Stomach smooth muscle (tissue), 2 donors: Measurements from ENCODE around the gene ERC2.
A peak's percentile ranks its signal among the peaks of the same experiment; 100 is the strongest.

Experiments used
- H3K27ac ChIP-seq: one replicate; pipeline ENCODE4 v1.7.0; 2013; ENCODE audit warnings: mild to moderate bottlenecking, low read length, inconsistent platforms
- H3K27me3 ChIP-seq, 2 donors: one replicate each; pipeline ENCODE4 v1.7.0; 2013; ENCODE audit warnings: low read length in 2 of 2; ENCODE audit not compliant: insufficient read depth in 2 of 2, control insufficient read depth in 1 of 2
- H3K36me3 ChIP-seq, 2 donors: one replicate each; pipeline ENCODE4 v1.7.0; 2013; ENCODE audit warnings: low read length in 2 of 2; ENCODE audit not compliant: control insufficient read depth in 2 of 2, insufficient read depth in 2 of 2
- H3K4me1 ChIP-seq: one replicate; pipeline ENCODE4 v1.7.0; 2013; ENCODE audit warnings: low read length; ENCODE audit not compliant: control insufficient read depth, insufficient read depth
- H3K4me3 ChIP-seq, 2 donors: one replicate each; pipeline ENCODE4 v1.7.0; 2013; ENCODE audit warnings: low read length in 2 of 2
- H3K9ac ChIP-seq, 2 donors: one replicate each; pipeline ENCODE4 v1.7.0; 2013; ENCODE audit warnings: low read length in 2 of 2, mild to moderate bottlenecking in 1 of 2
- H3K9me3 ChIP-seq, 2 donors: one replicate each; pipeline ENCODE4 v1.7.0; 2013; ENCODE audit warnings: low read length in 2 of 2; ENCODE audit not compliant: control insufficient read depth in 2 of 2
- donor health status: healthy.
- donor health status: Pancreatic carcinoma.

The ERC2 gene

GRCh38 chr3:55929154-55929869 is 539.0 kb downstream of the ERC2 start:
- H3K36me3 ChIP-seq, result no peaks in the 10 kb centered on the region
- H3K4me1 ChIP-seq, result no peaks in the 10 kb centered on the region
- H3K27ac ChIP-seq, result no peak overlapping the region
- H3K27me3 ChIP-seq, result no peaks in the 10 kb centered on the region
- H3K4me3 ChIP-seq, result no peak overlapping the region
- no peaks in the 10 kb centered on the region for H3K9me3 ChIP-seq
- H3K9ac ChIP-seq, result no peak overlapping the region

DNA sequence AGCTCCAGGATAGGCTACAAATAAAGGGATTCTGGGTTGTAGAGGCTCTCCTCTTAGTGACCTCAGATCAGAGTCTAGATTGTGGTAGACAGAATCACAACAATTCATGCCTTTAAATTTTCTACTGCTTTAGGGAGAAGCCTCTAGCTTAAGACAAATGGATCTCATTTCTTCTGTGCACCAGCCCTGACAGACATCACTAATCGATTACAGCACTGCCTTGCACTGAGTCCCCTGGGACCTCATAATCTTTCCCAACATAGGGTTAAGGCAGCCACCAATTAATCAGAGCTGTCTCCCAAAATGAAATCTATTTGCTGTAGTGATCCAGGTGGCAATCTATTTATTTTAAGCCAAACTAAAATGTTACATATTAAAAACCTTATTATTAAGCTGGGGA is 544.6 kb downstream of the ERC2 start:
- Histone ChIP-seq H3K9ac (no peak overlapping the region), H3K4me3 (no peak overlapping the region), H3K4me1 (no peaks in the 10 kb centered on the region), H3K27ac (no peak overlapping the region), H3K36me3 (no peaks in the 10 kb centered on the region), H3K9me3 (no peaks in the 10 kb centered on the region), H3K27me3 (no peaks in the 10 kb centered on the region)

DNA sequence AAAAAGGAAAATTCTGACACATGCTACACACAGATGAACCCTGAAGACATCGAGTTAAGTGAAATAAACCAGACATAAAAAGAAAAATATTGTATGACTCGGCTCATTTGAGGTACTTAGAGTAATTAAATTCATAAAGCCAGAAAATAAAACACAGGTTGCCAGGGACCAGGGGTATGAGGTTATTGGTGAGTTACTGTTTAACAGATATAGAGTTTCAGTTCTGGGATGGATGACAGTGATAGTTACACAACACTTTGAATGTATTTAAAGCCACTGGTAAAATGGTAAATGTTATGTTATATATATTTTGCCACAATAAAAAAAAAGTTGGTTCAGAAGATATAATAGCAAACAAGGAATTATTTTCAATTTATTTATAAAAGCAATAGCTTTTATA is 545.1 kb downstream of the ERC2 start:
- no peaks in the 10 kb centered on the region for H3K4me1 ChIP-seq
- H3K9ac ChIP-seq, result no peak overlapping the region
- H3K36me3 ChIP-seq, result no peaks in the 10 kb centered on the region
- no peaks in the 10 kb centered on the region for H3K27me3 ChIP-seq
- no peak overlapping the region for H3K27ac ChIP-seq
- H3K4me3 ChIP-seq, result no peak overlapping the region
- no peaks in the 10 kb centered on the region for H3K9me3 ChIP-seq

- no peak overlapping the region for H3K27ac ChIP-seq
- no peaks in the 10 kb centered on the region for H3K36me3 ChIP-seq
- no peaks in the 10 kb centered on the region for H3K9me3 ChIP-seq
- no peaks in the 10 kb centered on the region for H3K27me3 ChIP-seq
- no peaks in the 10 kb centered on the region for H3K4me1 ChIP-seq
- H3K9ac ChIP-seq, result no peak overlapping the region
- H3K4me3 ChIP-seq, result no peak overlapping the region
Observed at GRCh38 chr3:55912880-55913279, 555.4 kb downstream of the ERC2 start.

DNA sequence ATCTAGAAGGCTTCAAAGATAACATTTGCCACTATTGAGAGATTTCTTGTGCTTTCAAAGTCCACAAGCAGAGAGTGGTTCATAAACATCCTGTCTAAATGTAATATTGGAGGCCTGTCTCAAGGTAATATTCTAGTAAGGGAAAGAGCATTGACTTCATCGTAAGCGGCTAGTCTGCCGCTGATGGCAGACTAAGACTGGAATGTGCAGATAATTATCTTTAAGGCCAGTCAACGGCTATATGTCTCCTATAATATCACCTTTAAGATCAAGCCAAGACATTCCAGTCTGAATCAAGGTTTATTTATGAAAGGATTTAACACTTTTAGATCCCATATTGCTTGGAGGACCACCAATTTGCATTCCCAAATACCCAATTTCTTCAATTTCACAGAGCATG is 557.0 kb downstream of the ERC2 start:
- no peaks in the 10 kb centered on the region for H3K36me3 ChIP-seq
- no peaks in the 10 kb centered on the region for H3K4me1 ChIP-seq
- no peak overlapping the region for H3K9ac ChIP-seq
- no peak overlapping the region for H3K4me3 ChIP-seq
- H3K9me3 ChIP-seq, result no peaks in the 10 kb centered on the region
- H3K27ac ChIP-seq, result no peak overlapping the region
- no peaks in the 10 kb centered on the region for H3K27me3 ChIP-seq

- Histone ChIP-seq H3K9me3 (no peaks in the 10 kb centered on the region), H3K4me1 (no peaks in the 10 kb centered on the region), H3K9ac (no peak overlapping the region), H3K27ac (no peak overlapping the region), H3K27me3 (no peaks in the 10 kb centered on the region), H3K4me3 (no peak overlapping the region), H3K36me3 (no peaks in the 10 kb centered on the region)
Observed at GRCh38 chr3:55910543-55910942, 557.7 kb downstream of the ERC2 start.

- H3K27me3 ChIP-seq, result no peaks in the 10 kb centered on the region
Observed at GRCh38 chr3:55909373-55909772, 558.9 kb downstream of the ERC2 start.

DNA sequence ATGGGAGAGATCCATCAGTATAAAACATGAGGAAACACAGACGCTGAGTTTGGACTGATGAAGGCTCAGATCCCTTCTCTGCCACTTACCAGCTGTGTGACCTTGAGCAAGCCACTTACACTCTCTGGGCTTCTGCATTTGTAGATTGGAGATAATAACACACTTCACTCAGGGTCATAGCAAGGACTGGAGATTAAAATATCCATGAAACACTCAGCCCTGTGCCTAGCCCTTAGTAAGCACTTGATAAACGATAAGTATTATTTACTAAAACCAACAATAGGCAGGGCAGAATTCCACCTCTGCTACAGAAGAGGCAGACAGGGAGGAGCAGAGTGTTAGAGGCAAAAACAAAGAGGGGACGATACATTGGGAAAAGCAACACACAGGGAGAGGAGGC is 560.7 kb downstream of the ERC2 start:
- Histone ChIP-seq H3K36me3 (no peaks in the 10 kb centered on the region), H3K27me3 (no peaks in the 10 kb centered on the region), H3K27ac (no peak overlapping the region), H3K4me3 (no peak overlapping the region), H3K4me1 (peaks cover 4% of the 10 kb centered on the region), H3K9ac (no peak overlapping the region), H3K9me3 (no peaks in the 10 kb centered on the region)

More at GRCh38 chr3:55909373-55909772, 558.9 kb downstream of the ERC2 start:
- H3K4me1 ChIP-seq, result no peaks in the 10 kb centered on the region
- no peaks in the 10 kb centered on the region for H3K9me3 ChIP-seq
- H3K9ac ChIP-seq, result no peak overlapping the region
- no peak overlapping the region for H3K4me3 ChIP-seq
- H3K36me3 ChIP-seq, result no peaks in the 10 kb centered on the region
- no peak overlapping the region for H3K27ac ChIP-seq

DNA sequence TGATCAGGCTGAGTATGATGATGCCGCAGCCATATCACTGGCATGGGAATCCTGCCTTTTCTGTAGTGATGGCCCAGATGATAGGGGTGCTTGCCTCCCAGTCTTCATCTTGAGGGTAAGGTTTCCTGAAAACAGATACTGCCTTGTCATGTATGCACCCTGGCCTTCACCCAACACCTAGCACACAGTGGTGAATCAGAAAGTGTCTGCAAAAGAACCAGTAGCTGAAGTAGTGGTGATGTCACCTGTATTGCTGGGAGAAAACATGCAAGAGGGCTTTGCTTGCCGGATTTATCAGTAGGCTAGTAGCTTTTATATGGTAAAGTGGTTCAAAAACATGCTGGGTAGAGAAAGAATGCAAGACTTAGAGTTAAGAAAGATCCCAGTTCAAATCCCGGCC is 561.4 kb downstream of the ERC2 start:
- no peak overlapping the region for H3K27ac ChIP-seq
- no peaks in the 10 kb centered on the region for H3K36me3 ChIP-seq
- H3K27me3 ChIP-seq, result no peaks in the 10 kb centered on the region
- peaks cover 4% of the 10 kb centered on the region for H3K4me1 ChIP-seq
- no peak overlapping the region for H3K4me3 ChIP-seq
- no peak overlapping the region for H3K9ac ChIP-seq
- H3K9me3 ChIP-seq, result no peaks in the 10 kb centered on the region

GRCh38 chr3:55904716-55905115 is 563.6 kb downstream of the ERC2 start:
- no peak overlapping the region for H3K9ac ChIP-seq

GRCh38 chr3:55903680-55904079 is 564.6 kb downstream of the ERC2 start:
- Histone ChIP-seq H3K36me3 (no peaks in the 10 kb centered on the region), H3K4me1 (peaks cover 4% of the 10 kb centered on the region), H3K4me3 (peak overlapping the region in 1 of 2 donors; percentile 3), H3K9ac (no peak overlapping the region), H3K27ac (no peak overlapping the region), H3K27me3 (no peaks in the 10 kb centered on the region), H3K9me3 (no peaks in the 10 kb centered on the region)

More at GRCh38 chr3:55904716-55905115, 563.6 kb downstream of the ERC2 start:
- Histone ChIP-seq H3K9me3 (no peaks in the 10 kb centered on the region), H3K4me3 (no peak overlapping the region), H3K27me3 (no peaks in the 10 kb centered on the region), H3K27ac (no peak overlapping the region), H3K36me3 (no peaks in the 10 kb centered on the region), H3K4me1 (peaks cover 4% of the 10 kb centered on the region)
